WTC11 (cell line): ENCODE data around the gene MRPS34. TPM values are rescaled to one million over a fixed set of nuclear protein-coding genes. Genes with fewer than 3 reads are reported as not detected.

Experiments used
- ATAC-seq: fragments of 200-7000 bp; cut with Tn5 transposase; 2 replicates; pipeline ENCODE4 v1.10.0; 2021; ENCODE audit warnings: mild to moderate bottlenecking, moderate library complexity
- CTCF ChIA-PET: fragments of 300-600 bp; sonication (Branson Sonifier 250); formaldehyde crosslinking; loops from one replicate; lab custom pipeline; 2021; ENCODE audit warnings: antibody characterized with exemption; lab: Charles Lee
- POLR2A ChIA-PET: fragments of 350-600 bp; sonication (Branson Sonifier 250); formaldehyde crosslinking; loops from one replicate; lab custom pipeline; 2021; ENCODE audit warnings: antibody characterized with exemption; lab: Charles Lee
- DNase-seq: peaks from one replicate; pipeline ENCODE4 v3.0.0; 2021; ENCODE audit warnings: low spot score
- H3K27ac Mint-ChIP-seq: 2 replicates; pipeline ENCODE4 v1.8.0; 2021; ENCODE audit warnings: mixed read lengths
- H3K27me3 Mint-ChIP-seq: 2 replicates; pipeline ENCODE4 v1.8.0; 2021; ENCODE audit warnings: low read depth, mild to moderate bottlenecking, moderate library complexity, mixed read lengths
- H3K36me3 Mint-ChIP-seq: 2 replicates; pipeline ENCODE4 v1.8.0; 2021; ENCODE audit warnings: mixed read lengths
- H3K4me1 Mint-ChIP-seq: 2 replicates; pipeline ENCODE4 v1.8.0; 2022; ENCODE audit warnings: mixed read lengths
- H3K4me3 Mint-ChIP-seq: 2 replicates; pipeline ENCODE4 v1.8.0; 2021; ENCODE audit warnings: mild to moderate bottlenecking, moderate library complexity, mixed read lengths
- H3K9me3 Mint-ChIP-seq: 2 replicates; pipeline ENCODE4 v1.8.0; 2021; ENCODE audit warnings: mixed read lengths
- FOXP1 ChIP-seq: sonication (generic); formaldehyde crosslinking; IDR thresholded peaks from 2 replicates; pipeline ENCODE4 v1.8.0; 2022; ENCODE audit warnings: missing genetic modification reagents, mild to moderate bottlenecking, moderate library complexity, borderline replicate concordance
- IRF2 ChIP-seq: sonication (generic); formaldehyde crosslinking; IDR thresholded peaks from 2 replicates; pipeline ENCODE4 v1.8.0; 2022; ENCODE audit warnings: low read depth, missing genetic modification reagents, borderline replicate concordance
- RORB ChIP-seq: fragments of 250-450 bp; sonication (Bioruptor Pico); IDR thresholded peaks from 2 replicates; pipeline ENCODE4 v1.9.0; 2021; ENCODE audit warnings: mild to moderate bottlenecking
- SMAD4 ChIP-seq: sonication (generic); formaldehyde crosslinking; IDR thresholded peaks from 2 replicates; pipeline ENCODE4 v1.8.0; 2022; ENCODE audit warnings: mild to moderate bottlenecking, missing genetic modification reagents
- ZNF138 ChIP-seq: sonication (generic); formaldehyde crosslinking; conservative IDR thresholded peaks from 2 replicates; pipeline ENCODE4 v1.8.1; 2022; ENCODE audit warnings: mild to moderate bottlenecking, moderate library complexity, missing genetic modification reagents
- ZNF219 ChIP-seq: sonication (generic); formaldehyde crosslinking; IDR thresholded peaks from 2 replicates; pipeline ENCODE4 v1.8.0; 2023; ENCODE audit warnings: missing genetic modification reagents, mild to moderate bottlenecking, borderline replicate concordance
- ZNF263 ChIP-seq: sonication (generic); formaldehyde crosslinking; IDR thresholded peaks from 2 replicates; pipeline ENCODE4 v1.8.1; 2022; ENCODE audit warnings: low read depth, mild to moderate bottlenecking, moderate library complexity, missing genetic modification reagents
- ZNF671 ChIP-seq: fragments of 250-450 bp; sonication (Bioruptor Pico); IDR thresholded peaks from 2 replicates; pipeline ENCODE4 v1.8.0; 2021; ENCODE audit warnings: mild to moderate bottlenecking
- total RNA-seq: library from RNA; stranded (reverse); gene quantifications from 3 replicates; pipeline ENCODE4 v1.2.3, GENCODE V29; 2021
- TF ChIP-seq, protein P1 (sequence below): sonication (generic); formaldehyde crosslinking; IDR thresholded peaks from 2 replicates; pipeline ENCODE4 v1.8.1; 2022; ENCODE audit warnings: missing genetic modification reagents, borderline replicate concordance
- TF ChIP-seq, protein P2 (sequence below): fragments of 250-450 bp; sonication (Bioruptor Pico); IDR thresholded peaks from 2 replicates; pipeline ENCODE4 v1.9.0; 2021; ENCODE audit warnings: mild to moderate bottlenecking
- TF ChIP-seq, protein P3 (sequence below): sonication (generic); formaldehyde crosslinking; IDR thresholded peaks from 2 replicates; pipeline ENCODE4 v1.8.0; 2022; ENCODE audit warnings: mild to moderate bottlenecking, missing genetic modification reagents
- TF ChIP-seq, protein P4 (sequence below): sonication (generic); formaldehyde crosslinking; IDR thresholded peaks from 2 replicates; pipeline ENCODE4 v1.8.0; 2023; ENCODE audit warnings: missing genetic modification reagents, mild to moderate bottlenecking, borderline replicate concordance
- TF ChIP-seq, protein P5 (sequence below): sonication (generic); formaldehyde crosslinking; IDR thresholded peaks from 2 replicates; pipeline ENCODE4 v1.8.0; 2022; ENCODE audit warnings: missing genetic modification reagents
- TF ChIP-seq, protein P6 (sequence below): sonication (generic); formaldehyde crosslinking; conservative IDR thresholded peaks from 2 replicates; pipeline ENCODE4 v1.8.1; 2022; ENCODE audit warnings: mild to moderate bottlenecking, missing genetic modification reagents

MRPS34 gene
- total RNA-seq, 1 experiment from 2014 or later, result 258 TPM

DNA sequence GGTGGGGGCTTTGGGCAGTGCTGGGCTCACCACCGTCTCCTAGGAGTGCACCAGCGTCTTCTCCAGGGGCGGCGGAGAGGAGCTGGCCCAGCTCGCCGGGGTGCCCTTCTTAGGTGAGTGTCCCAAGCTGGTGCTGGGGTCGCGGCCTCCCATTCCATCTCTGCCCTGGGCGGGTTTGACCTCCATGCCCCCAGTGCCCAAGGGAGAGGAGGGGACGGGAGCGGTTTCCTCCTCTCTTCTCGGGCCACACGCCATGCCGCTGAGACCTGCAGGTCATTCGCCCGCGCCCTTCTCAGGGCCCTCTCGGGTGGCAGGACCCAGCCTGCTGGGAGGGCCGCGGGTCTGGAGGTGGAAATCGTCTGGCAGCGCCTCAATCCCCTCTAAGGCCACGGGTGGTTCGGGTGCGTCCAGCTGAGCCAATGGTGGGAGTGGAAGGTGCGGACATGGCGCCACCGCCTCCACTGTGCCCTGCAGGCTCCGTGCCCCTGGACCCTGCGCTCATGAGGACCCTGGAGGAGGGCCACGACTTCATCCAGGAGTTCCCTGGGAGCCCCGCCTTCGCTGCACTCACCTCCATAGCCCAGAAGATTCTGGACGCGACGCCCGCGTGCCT, 15.3 kb upstream of the MRPS34 start (continued):
- TF ChIP-seq, protein P1, sequence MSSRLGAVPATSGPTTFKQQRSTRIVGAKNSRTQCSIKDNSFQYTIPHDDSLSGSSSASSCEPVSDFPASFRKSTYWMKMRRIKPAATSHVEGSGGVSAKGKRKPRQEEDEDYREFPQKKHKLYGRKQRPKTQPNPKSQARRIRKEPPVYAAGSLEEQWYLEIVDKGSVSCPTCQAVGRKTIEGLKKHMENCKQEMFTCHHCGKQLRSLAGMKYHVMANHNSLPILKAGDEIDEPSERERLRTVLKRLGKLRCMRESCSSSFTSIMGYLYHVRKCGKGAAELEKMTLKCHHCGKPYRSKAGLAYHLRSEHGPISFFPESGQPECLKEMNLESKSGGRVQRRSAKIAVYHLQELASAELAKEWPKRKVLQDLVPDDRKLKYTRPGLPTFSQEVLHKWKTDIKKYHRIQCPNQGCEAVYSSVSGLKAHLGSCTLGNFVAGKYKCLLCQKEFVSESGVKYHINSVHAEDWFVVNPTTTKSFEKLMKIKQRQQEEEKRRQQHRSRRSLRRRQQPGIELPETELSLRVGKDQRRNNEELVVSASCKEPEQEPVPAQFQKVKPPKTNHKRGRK, result no peak
- TF ChIP-seq IRF2, result no peak
- TF ChIP-seq SMAD4 (CRISPR knock-in tag), result no peak
- TF ChIP-seq, protein P2, sequence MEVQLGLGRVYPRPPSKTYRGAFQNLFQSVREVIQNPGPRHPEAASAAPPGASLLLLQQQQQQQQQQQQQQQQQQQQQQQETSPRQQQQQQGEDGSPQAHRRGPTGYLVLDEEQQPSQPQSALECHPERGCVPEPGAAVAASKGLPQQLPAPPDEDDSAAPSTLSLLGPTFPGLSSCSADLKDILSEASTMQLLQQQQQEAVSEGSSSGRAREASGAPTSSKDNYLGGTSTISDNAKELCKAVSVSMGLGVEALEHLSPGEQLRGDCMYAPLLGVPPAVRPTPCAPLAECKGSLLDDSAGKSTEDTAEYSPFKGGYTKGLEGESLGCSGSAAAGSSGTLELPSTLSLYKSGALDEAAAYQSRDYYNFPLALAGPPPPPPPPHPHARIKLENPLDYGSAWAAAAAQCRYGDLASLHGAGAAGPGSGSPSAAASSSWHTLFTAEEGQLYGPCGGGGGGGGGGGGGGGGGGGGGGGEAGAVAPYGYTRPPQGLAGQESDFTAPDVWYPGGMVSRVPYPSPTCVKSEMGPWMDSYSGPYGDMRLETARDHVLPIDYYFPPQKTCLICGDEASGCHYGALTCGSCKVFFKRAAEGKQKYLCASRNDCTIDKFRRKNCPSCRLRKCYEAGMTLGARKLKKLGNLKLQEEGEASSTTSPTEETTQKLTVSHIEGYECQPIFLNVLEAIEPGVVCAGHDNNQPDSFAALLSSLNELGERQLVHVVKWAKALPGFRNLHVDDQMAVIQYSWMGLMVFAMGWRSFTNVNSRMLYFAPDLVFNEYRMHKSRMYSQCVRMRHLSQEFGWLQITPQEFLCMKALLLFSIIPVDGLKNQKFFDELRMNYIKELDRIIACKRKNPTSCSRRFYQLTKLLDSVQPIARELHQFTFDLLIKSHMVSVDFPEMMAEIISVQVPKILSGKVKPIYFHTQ (CRISPR knock-in tag), result no peak

DNA sequence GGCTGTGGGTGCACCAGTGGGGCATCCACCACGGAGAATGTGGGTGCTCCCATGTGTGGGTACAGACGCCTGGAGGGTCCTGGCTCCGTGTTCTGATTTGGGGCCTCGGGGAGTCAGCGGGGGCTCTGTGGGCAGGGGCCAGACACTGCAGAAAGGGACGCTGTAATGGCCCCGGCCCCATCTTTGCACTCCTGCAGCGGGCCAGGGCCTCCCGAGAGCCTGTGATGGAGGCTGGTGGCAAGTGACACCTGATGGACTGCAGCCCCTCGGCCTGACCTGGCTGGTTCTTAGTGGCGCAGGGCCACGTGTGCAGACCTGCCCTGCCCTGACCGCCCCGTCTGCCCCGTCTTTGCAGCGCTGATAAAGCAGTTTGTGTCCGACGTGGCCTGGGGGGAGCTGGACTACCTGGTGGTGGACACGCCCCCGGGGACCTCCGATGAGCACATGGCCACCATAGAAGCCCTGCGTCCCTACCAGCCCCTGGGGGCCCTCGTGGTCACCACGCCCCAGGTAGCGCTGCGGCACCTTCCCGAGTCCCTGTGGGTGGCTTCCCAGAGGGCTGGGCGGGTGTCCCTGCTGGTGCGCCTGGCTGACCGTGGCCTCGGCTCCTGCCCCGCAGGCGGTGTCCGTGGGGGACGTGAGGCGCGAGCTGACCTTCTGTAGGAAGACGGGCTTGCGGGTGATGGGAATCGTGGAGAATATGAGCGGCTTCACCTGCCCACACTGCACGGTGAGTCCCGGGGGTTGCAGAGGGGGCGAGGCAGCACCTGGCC, 14.6 kb upstream of the MRPS34 start:
- H3K9me3 Mint-ChIP-seq, result no peaks in the 10 kb centered on the region
- no peaks in the 10 kb centered on the region for H3K4me1 Mint-ChIP-seq
- ChIA-PET POLR2A (no interaction called here), CTCF (interaction anchor here (1.5 kb wide), 1 partner anchor 145 kb away, joined by 3 read pairs; no protein-coding TSS in a partner anchor)
- no peak for TF ChIP-seq ZNF219
- TF ChIP-seq RORB, result no peak
- TF ChIP-seq ZNF263 (CRISPR knock-in tag), result no peak
- TF ChIP-seq, protein P3, sequence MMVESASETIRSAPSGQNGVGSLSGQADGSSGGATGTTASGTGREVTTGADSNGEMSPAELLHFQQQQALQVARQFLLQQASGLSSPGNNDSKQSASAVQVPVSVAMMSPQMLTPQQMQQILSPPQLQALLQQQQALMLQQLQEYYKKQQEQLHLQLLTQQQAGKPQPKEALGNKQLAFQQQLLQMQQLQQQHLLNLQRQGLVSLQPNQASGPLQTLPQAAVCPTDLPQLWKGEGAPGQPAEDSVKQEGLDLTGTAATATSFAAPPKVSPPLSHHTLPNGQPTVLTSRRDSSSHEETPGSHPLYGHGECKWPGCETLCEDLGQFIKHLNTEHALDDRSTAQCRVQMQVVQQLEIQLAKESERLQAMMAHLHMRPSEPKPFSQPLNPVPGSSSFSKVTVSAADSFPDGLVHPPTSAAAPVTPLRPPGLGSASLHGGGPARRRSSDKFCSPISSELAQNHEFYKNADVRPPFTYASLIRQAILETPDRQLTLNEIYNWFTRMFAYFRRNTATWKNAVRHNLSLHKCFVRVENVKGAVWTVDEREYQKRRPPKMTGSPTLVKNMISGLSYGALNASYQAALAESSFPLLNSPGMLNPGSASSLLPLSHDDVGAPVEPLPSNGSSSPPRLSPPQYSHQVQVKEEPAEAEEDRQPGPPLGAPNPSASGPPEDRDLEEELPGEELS (CRISPR knock-in tag), result no peak
- no peak for TF ChIP-seq ZNF138 (CRISPR knock-in tag)
- TF ChIP-seq, protein P4, sequence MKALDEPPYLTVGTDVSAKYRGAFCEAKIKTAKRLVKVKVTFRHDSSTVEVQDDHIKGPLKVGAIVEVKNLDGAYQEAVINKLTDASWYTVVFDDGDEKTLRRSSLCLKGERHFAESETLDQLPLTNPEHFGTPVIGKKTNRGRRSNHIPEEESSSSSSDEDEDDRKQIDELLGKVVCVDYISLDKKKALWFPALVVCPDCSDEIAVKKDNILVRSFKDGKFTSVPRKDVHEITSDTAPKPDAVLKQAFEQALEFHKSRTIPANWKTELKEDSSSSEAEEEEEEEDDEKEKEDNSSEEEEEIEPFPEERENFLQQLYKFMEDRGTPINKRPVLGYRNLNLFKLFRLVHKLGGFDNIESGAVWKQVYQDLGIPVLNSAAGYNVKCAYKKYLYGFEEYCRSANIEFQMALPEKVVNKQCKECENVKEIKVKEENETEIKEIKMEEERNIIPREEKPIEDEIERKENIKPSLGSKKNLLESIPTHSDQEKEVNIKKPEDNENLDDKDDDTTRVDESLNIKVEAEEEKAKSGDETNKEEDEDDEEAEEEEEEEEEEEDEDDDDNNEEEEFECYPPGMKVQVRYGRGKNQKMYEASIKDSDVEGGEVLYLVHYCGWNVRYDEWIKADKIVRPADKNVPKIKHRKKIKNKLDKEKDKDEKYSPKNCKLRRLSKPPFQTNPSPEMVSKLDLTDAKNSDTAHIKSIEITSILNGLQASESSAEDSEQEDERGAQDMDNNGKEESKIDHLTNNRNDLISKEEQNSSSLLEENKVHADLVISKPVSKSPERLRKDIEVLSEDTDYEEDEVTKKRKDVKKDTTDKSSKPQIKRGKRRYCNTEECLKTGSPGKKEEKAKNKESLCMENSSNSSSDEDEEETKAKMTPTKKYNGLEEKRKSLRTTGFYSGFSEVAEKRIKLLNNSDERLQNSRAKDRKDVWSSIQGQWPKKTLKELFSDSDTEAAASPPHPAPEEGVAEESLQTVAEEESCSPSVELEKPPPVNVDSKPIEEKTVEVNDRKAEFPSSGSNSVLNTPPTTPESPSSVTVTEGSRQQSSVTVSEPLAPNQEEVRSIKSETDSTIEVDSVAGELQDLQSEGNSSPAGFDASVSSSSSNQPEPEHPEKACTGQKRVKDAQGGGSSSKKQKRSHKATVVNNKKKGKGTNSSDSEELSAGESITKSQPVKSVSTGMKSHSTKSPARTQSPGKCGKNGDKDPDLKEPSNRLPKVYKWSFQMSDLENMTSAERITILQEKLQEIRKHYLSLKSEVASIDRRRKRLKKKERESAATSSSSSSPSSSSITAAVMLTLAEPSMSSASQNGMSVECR (CRISPR knock-in tag), result no peak
- peaks cover 5% of the 10 kb centered on the region for H3K36me3 Mint-ChIP-seq
- H3K4me3 Mint-ChIP-seq, result no peak overlapping the region
- no peaks in the 10 kb centered on the region for H3K27me3 Mint-ChIP-seq
- no peak for ATAC-seq
- no peak overlapping the region for H3K27ac Mint-ChIP-seq
- DNase-seq, result no peak

DNA sequence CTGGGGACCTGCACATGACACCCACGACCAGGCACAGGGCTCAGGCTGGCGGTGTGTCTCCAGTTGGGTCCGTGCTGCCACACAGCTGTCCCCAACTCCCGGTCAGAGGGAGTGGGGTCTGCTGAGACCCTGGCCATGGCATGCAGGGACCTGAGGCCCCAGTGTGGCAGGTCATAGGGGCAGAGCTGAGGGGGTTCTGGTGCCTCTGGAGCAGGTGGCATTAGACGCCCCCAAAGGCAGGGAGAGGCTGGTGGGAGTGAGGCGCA, 14.1 kb upstream of the MRPS34 start:
- Mint-ChIP-seq H3K27ac (no peak overlapping the region), H3K4me3 (no peak overlapping the region), H3K27me3 (no peaks in the 10 kb centered on the region), H3K36me3 (peaks cover 5% of the 10 kb centered on the region), H3K4me1 (no peaks in the 10 kb centered on the region), H3K9me3 (no peaks in the 10 kb centered on the region)
- DNase-seq, result no peak
- CTCF ChIA-PET, result no interaction called here
- no peak for ATAC-seq
- POLR2A ChIA-PET, result no interaction called here
- TF ChIP-seq ZNF671 (no peak), ZNF263 (CRISPR knock-in tag) (no peak), FOXP1 (CRISPR knock-in tag) (no peak)
- TF ChIP-seq, protein P5, sequence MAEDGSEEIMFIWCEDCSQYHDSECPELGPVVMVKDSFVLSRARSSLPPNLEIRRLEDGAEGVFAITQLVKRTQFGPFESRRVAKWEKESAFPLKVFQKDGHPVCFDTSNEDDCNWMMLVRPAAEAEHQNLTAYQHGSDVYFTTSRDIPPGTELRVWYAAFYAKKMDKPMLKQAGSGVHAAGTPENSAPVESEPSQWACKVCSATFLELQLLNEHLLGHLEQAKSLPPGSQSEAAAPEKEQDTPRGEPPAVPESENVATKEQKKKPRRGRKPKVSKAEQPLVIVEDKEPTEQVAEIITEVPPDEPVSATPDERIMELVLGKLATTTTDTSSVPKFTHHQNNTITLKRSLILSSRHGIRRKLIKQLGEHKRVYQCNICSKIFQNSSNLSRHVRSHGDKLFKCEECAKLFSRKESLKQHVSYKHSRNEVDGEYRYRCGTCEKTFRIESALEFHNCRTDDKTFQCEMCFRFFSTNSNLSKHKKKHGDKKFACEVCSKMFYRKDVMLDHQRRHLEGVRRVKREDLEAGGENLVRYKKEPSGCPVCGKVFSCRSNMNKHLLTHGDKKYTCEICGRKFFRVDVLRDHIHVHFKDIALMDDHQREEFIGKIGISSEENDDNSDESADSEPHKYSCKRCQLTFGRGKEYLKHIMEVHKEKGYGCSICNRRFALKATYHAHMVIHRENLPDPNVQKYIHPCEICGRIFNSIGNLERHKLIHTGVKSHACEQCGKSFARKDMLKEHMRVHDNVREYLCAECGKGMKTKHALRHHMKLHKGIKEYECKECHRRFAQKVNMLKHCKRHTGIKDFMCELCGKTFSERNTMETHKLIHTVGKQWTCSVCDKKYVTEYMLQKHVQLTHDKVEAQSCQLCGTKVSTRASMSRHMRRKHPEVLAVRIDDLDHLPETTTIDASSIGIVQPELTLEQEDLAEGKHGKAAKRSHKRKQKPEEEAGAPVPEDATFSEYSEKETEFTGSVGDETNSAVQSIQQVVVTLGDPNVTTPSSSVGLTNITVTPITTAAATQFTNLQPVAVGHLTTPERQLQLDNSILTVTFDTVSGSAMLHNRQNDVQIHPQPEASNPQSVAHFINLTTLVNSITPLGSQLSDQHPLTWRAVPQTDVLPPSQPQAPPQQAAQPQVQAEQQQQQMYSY (CRISPR knock-in tag), result no peak
- TF ChIP-seq, protein P6, sequence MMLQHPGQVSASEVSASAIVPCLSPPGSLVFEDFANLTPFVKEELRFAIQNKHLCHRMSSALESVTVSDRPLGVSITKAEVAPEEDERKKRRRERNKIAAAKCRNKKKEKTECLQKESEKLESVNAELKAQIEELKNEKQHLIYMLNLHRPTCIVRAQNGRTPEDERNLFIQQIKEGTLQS (CRISPR knock-in tag), result no peak
